Fibroblast of lung (primary cell): Measurements from ENCODE around the gene GPS1.

ENCODE experiments used
- CTCF ChIP-seq, 2 donors: IDR thresholded peaks in 1 of 2; conservative IDR thresholded peaks in 1 of 2; 1 replicate in 1 of 2; 2 replicates in 1 of 2; pipeline ENCODE4 v1.5.1; 2011 to 2012; ENCODE audit warnings: low read length in 2 of 2, control low read depth in 1 of 2, inconsistent platforms in 1 of 2, low read depth in 1 of 2, mild to moderate bottlenecking in 1 of 2
- EZH2 ChIP-seq: IDR thresholded peaks from 2 replicates; pipeline ENCODE4 v1.5.1; 2012; ENCODE audit warnings: low read length, control low read depth, mild to moderate bottlenecking; ENCODE audit errors: missing control alignments

- TF ChIP-seq CTCF (conservative IDR thresholded peaks at IDR 0.05 in 1 of 2, IDR thresholded peaks at IDR 0.05 in 1 of 2; ENCODE audit: low read depth in 1 of 2, low read length in 2 of 2), result no peak
- TF ChIP-seq EZH2, result no peak
Observed at GRCh38 chr17:82031885-82032627, 19.6 kb upstream of the GPS1 start.
